Immature natural killer cell (primary cell): Measurements from ENCODE around the gene SPAM1. TPM values are rescaled to one million over a fixed set of nuclear protein-coding genes. Genes with fewer than 3 reads are reported as not detected.

Experiments used
- polyA plus RNA-seq, 3 donors: library from polyadenylated mRNA; unstranded; fragments of 300-500 nt; fragmentation: Illumina TruSeq; gene quantifications; one replicate each; pipeline ENCODE4 v1.2.3, GENCODE V29; 2021

SPAM1 gene
- polyA plus RNA-seq, 3 donors from 2014 or later: not detected

Other genes with a start within 250 kb of the SPAM1 start
- gene WASL, start 176.2 kb upstream of the SPAM1 start, polyA plus RNA-seq: 1 to 10 TPM; 1.1 to 2.4 (median 1.7) TPM
- gene HYAL4, start 80.1 kb upstream of the SPAM1 start, polyA plus RNA-seq: not detected
- not detected for gene TMEM229A, start 107.8 kb downstream of the SPAM1 start, polyA plus RNA-seq